DMS79 (cell line): ENCODE data around the gene LGR6.

Experiments used
- DNase-seq: peaks from one replicate; lab custom pipeline; 2025; lab: John Stamatoyannopoulos, UW

Gene LGR6

GRCh38 chr1:202291961-202292712 is 98.5 kb downstream of the LGR6 start:
- DNase-seq: peak; percentile 8

DNA sequence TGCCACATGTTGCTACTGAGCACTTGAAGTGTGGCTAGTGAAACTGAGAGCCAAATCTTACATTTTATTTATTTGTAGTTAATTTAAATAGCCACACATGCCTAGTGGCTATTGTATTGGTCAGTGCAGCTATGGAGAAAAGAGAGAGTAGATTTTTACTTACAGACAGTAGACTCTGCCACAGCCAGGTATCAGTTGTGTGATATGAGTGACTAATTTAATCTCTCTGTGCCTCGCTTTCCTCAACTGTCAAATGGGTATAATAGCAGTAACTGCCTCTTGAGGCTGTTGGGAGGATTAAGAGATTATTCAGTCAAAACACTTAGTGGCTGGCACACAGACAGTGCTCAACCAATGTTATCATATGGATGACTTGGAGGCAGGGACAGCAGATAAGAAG is 99.2 kb downstream of the LGR6 start:
- no peak for DNase-seq

DNA sequence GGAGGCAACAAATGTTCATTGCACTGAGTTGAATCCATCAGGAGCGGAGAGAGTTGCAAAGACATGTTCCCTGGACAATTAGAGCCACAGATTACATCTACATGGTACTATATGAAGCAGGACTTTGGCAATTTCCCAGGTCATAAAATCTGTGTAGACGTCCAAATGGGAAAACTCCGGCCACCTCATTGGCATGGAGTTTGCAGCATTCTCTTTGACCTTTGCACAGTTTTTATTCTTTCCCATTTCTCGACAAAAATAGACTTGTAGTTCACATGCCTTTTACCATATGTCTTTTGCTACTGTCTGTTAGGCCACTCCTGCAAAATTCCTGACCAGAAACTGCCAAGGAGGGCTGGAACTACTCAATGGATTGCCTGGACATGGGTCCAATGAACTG is 100.0 kb downstream of the LGR6 start:
- no peak for DNase-seq

DNA sequence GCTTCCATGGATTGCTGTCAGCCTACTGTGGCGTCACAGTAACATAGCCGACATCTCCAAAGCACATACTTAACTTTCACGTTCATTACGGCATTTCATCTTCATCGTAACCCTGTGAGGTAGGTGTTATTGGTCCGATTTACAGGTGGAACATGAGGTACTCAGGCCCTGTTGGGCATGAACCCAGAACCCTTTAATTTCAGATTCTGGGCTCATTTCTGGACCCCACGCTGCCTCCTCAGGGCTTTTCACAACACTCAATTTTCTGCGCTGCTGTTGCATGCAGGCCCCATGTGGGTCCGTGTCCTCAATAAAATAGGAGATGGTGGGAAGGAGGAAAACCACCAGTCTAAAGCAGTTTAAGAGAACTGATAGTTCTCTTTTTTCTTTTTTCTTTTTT is 108.6 kb downstream of the LGR6 start:
- no peak for DNase-seq

- DNase-seq: no peak
Observed at GRCh38 chr1:202304375-202304774, 110.8 kb downstream of the LGR6 start.

- no peak for DNase-seq
Observed at GRCh38 chr1:202305168-202305567, 111.6 kb downstream of the LGR6 start.

- DNase-seq: no peak
Observed at GRCh38 chr1:202306535-202307345, 113.1 kb downstream of the LGR6 start.

GRCh38 chr1:202310071-202310725 is 116.6 kb downstream of the LGR6 start:
- DNase-seq: no peak

- no peak for DNase-seq
Observed at GRCh38 chr1:202310746-202311145, 117.1 kb downstream of the LGR6 start.

GRCh38 chr1:202311875-202312635 is 118.5 kb downstream of the LGR6 start:
- DNase-seq: no peak

DNA sequence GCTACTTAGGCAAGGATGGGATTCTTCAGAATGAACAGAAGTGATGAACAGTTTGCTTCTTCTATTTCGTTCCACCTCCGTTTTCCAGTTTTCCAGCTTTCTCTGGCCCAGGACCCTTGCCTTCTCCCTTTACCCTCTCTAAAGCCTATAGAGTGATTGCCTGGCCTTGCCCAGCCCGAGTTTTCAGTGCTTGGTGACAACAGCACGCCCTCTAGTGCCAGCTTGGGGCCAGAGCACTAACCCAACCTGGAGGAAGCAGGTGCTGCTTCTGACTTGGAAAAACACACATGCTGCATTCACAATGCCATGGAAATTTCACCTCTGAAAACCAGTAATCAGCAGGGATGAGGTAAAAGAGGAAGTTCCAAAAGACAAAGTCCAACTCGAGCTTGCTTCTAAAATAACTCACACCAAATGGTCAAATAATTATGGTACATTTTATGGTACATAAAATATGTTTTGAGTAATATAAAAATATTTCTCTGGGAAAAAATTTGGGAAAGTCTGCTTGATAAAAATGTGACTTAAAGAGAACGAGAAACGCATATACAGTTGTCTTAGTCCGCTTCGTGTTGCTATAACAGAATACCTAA is 122.1 kb downstream of the LGR6 start:
- DNase-seq: peak; percentile 49

- no peak for DNase-seq
Observed at GRCh38 chr1:202316186-202316585, 122.6 kb downstream of the LGR6 start.

DNA sequence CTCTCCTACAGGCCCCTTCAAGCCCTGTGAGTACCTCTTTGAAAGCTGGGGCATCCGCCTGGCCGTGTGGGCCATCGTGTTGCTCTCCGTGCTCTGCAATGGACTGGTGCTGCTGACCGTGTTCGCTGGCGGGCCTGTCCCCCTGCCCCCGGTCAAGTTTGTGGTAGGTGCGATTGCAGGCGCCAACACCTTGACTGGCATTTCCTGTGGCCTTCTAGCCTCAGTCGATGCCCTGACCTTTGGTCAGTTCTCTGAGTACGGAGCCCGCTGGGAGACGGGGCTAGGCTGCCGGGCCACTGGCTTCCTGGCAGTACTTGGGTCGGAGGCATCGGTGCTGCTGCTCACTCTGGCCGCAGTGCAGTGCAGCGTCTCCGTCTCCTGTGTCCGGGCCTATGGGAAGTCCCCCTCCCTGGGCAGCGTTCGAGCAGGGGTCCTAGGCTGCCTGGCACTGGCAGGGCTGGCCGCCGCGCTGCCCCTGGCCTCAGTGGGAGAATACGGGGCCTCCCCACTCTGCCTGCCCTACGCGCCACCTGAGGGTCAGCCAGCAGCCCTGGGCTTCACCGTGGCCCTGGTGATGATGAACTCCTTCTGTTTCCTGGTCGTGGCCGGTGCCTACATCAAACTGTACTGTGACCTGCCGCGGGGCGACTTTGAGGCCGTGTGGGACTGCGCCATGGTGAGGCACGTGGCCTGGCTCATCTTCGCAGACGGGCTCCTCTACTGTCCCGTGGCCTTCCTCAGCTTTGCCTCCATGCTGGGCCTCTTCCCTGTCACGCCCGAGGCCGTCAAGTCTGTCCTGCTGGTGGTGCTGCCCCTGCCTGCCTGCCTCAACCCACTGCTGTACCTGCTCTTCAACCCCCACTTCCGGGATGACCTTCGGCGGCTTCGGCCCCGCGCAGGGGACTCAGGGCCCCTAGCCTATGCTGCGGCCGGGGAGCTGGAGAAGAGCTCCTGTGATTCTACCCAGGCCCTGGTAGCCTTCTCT is 124.6 kb downstream of the LGR6 start:
- DNase-seq: no peak

DNA sequence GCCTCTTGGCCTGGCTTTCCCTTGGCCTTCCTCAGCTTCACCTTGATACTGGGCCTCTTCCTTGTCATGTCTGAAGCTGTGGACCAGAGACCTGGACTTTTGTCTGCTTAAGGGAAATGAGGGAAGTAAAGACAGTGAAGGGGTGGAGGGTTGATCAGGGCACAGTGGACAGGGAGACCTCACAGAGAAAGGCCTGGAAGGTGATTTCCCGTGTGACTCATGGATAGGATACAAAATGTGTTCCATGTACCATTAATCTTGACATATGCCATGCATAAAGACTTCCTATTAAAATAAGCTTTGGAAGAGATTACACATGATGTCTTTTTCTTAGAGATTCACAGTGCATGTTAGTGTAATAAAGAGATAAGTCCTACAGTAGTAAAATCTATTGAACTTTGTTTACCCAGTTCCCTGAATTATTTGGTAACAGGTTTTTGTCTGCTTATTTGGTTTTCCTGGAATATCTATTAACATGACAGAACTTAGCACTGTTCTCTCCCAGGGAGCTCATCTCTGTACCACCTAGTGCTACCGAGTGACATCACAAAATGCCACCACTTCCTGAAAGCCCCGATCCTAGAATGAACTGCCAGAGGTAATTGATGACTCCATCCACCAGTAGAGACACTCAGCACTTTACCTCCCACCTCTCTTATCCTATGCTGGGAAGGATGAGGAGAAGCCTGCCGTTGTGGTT is 125.9 kb downstream of the LGR6 start:
- DNase-seq: no peak

DNA sequence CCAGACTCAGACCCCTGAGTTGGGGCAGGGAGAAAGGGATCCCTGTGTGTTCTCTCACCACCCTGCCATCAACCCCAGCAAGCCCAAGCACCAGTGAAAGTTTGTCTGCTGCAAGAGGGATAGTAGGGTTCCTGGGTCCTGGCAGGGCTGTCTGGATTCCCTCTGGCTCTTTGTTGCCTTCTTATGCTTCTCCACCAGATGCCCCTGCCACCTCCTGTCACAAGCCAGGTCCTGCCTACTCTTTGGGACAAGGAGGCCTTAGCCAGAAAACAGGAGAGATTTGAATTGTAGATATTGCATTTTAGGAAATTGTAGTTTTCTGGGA is 126.4 kb downstream of the LGR6 start:
- DNase-seq: no peak

DNA sequence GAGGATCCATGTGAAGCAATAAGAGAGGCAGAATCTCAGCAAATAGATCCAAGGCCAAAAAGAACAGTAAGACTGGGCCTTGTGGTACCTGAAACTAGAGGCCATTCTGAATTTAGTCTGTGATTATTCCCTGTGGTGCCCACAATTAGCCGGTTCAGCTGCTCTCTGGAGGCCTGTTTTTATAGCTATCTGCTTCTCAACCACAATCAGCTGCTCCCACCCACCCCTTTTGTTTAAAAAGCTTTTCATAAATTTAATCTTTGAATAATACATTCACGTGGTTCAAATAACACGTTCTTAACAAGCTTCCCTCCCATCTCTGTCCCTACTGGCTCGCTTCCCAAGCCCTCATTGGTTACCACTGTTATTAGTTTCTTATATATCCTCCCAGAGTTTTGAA is 130.1 kb downstream of the LGR6 start:
- DNase-seq: no peak

DNA sequence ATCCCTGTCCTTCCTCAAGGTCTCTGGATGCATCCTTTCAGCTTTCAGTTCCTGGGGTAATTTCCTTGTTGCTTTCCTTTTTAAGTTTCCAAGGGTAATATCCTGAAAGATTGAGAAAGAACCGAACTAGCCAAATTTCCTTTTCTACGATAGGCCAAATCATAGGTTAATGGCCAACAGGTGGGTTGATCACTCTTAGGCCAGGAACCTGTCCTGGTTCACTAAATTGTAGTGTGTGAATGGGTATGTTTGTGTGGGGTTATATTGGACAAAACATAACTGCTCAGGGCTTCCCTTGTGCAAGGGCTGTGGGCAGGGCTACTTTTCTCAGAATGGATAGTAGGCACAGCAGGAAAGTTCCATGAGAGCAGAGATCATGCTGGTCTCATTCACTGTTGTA is 131.0 kb downstream of the LGR6 start:
- no peak for DNase-seq

DNA sequence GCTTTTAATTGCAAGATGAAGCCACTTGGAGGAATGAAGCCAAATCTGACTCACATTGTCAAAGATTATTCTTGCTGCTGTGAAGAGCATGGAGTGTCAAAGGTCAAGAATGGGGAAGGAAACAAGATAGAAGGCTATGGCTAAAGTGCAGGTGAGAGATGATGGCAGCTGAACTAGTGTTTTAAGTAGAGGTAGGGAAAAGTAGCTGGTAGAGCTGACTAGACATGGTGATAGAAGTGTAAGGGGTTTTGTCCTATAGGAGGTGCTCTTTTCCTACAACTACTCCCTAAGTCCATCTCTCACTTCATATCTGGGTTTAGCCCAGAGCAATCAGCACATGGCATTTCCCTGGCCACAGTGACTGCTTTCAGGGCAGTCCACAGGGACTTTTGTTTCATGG is 136.3 kb downstream of the LGR6 start:
- no peak for DNase-seq

GRCh38 chr1:202333861-202334260 is 140.3 kb downstream of the LGR6 start:
- DNase-seq: no peak
